NCI-H2081 (cell line): ENCODE measurements around the gene OR2T10.
A peak's percentile ranks its signal among the peaks of the same experiment; 100 is the strongest.
"Not testable (repeated sequence)": the region's sequence is repeated elsewhere in the genome, so short reads cannot be mapped to it uniquely, and the experiment has no call there.

Experiments used
- DNase-seq, 2 experiments: peaks; one replicate each; lab custom pipeline; 2025; lab: John Stamatoyannopoulos, UW

The OR2T10 gene, protein sequence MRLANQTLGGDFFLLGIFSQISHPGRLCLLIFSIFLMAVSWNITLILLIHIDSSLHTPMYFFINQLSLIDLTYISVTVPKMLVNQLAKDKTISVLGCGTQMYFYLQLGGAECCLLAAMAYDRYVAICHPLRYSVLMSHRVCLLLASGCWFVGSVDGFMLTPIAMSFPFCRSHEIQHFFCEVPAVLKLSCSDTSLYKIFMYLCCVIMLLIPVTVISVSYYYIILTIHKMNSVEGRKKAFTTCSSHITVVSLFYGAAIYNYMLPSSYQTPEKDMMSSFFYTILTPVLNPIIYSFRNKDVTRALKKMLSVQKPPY

DNA sequence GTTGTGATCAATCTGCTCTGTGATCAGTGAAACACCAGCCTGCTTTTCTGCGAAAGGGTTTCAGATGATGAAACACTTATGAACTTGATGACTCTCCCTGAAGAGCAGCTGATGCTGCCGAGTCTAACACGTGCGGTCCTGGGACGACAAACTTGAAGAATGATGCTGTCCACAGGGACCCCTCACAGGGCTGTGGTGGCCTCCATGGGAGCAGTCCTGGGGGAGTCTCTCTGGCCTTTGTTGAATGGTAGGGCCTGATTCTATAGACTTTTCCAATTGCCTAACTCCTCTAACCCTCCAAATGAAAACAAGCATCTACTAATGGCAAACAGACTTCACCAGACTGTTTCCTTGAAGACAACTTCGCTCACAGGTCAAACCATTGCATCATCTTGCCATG lies at the start of gene OR2T10:
OR2T10 (minus strand) TSS at position 112 of the 400 bp plus-strand sequence. CDS start 3,932 bp downstream, outside the sequence.
- no peak for DNase-seq

DNA sequence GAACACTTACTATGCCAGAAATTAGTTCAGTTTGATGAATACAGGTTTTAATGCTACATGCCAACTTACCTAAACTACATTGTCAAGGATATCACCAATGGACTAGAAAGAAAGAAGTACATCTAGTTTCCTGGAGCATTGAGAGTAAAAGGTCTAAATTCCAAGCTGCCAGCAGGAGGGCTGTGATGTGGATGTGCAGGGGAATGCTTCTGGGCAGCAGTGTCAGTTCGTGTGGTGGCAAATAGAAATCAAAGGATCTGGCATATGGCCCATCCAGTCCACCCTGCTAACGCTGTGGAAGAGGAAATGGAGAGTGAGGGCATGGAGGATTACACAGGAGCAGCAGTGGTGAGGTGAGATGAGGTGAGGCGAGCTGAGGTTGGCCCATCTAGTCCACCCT lies 47.7 kb upstream of the OR2T10 start, which contains the start of gene OR2T35:
OR2T35 (minus strand) TSS at position 101 of the 400 bp plus-strand sequence. CDS start 6,020 bp downstream, outside the sequence.
- DNase-seq, result not testable (repeated sequence)

DNA sequence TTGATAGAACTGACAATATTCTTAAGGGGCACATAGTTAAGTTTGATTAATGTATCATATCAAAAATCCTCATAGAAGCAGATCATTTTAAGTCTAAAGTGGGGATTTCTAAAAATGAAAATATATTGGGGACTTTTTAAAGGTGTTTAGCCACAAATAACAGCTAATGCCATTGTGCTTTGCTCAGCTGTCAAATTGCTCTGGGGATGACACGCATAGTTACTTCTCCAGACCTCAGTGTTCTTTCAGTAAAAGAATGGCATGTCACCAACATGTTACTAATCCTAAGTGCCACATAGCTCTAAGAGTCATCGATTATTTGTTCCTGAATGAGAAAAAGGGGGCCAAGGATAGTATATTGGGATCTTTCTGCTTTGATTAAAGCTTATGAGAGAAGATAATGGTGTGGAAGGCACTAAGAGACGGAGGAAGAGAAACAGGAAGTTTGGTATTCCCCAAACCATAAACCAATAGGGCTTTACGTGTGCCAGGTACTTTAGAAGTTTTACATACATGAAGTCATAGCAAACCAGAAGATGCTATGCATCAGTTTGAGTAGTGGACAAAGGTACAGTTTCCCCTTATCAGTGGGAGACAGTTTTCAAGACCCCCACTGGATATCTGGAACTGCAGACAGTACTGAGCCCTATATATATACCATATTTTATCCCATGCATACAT lies 45.6 kb upstream of the OR2T10 start:
- not testable (repeated sequence) for DNase-seq

DNA sequence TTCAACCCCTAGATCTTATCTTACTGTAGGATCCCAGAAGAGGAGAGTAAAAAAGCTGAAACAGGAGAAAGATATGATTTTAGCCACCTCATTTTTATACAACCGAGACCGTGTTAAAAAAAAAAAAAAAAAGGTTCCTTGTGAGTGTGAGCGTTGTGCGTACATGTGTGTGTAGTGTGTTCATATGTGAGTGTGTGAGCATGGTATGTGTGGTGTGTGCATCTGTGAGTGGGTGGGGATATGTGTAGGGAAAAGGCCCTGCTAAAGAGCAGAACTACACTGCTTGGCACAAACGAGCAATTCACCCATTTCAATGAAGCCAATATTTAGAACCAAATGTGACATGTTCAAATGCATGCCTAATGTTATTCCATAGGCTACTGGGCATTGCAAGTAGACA lies 44.1 kb upstream of the OR2T10 start:
- DNase-seq, result not testable (repeated sequence)

DNA sequence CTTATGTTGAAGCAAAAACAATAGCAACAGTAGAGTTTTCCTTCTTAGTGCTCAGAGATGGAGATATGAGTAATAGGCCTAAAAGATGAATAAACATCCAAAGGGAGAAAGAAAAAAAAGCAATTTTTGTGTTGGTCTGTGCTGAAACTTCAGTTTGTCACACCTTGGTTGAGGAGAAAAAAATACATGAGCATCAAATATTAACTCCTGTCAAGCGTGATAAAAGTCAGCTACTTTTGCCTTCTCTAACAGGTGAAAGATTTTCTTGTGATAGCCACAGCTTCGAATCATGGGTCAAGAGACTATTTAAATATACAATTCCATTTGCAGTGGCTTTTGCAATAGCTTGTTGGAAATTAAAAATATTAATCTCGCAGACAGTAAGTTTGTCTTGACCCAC lies 43.4 kb upstream of the OR2T10 start:
- not testable (repeated sequence) for DNase-seq

DNA sequence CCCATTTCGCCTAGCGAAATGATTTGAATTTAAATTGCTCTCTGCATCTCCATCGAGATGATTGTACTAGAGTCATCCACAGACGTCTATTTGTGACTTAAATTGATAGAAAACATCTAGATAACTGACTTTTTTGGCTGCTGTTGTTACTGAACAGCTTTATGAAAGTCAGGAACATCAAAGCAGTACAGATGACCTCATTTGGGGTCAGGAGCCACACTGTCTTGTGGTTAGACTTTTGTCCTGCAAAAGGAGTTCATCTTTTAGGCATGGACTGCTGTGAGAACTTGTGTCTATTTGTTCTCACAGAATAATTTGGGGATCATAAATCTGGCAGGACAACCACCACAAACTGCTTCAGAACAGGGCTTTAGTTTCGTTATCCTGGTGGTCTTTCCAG lies 42.2 kb upstream of the OR2T10 start:
- not testable (repeated sequence) for DNase-seq

DNA sequence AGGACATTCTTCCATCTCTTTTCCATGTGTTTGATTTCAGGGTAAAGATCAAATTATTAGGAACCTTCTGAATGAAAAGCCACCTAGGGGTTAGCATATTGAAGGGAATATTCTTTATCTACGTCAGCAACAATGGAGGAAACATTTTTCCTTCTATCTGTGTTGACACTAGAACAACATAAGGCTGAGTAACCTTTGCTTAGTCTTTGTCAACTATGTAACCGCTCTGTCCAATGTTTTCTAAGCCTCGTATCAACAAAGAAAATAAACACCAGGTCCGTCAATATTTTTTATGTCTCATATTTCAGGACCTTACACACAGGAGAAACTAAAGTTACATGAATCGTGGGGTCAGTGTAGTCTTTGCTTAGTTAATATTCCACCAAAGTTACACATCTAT lies 39.1 kb upstream of the OR2T10 start:
- DNase-seq, result not testable (repeated sequence)

DNA sequence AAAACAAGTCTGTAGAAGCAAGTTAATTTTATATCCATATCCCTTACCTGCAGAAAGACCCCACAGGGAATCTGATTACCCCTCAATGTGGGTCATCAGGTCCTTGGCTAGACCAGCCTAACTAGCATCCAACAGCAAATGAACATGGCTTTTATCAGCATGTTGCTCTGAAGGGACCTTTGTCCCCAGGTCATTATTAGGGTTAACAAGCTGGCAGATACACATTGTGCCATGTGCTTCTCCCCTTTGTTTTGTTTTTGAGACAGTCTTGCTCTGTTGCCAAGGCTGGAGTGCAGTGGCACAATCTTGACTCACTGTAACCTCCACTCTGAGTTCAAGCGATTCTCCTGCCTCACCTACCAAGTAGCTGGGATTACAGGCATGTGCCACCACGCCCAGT lies 37.5 kb upstream of the OR2T10 start, which contains the start of gene OR2T11:
OR2T11 (minus strand) TSS at position 101 of the 400 bp plus-strand sequence. CDS start 7,963 bp downstream, outside the sequence.
- not testable (repeated sequence) for DNase-seq

DNA sequence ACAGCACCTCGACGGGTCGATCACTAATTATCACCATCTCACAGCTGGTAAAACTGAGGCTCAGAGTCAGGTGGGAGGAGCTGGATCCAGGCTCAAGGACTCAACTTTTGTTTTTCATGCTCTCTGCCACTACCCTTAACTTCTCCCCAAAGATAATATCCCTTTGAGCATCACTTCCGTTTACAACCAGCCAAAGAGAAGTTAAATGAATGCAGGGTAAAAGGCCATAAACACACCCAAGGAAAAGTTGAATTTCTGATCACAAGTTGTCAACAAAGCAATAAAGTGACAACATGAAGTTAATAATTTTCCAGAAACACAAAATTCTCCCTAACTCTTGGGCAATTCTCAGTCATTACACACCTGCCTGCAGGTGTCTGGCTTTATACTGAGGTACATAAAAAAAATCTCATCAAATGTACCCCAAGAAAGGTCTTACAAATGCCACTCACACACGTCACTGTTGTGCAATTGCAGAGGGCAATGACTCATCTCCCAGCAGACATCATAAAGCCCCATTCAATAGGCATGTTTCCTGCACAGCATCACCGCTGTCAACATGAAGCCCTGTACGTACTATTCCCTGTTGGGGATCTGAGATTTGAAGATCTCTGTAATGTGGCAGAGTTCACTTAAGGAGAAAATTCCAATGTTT lies 34.0 kb upstream of the OR2T10 start:
- no peak for DNase-seq

DNA sequence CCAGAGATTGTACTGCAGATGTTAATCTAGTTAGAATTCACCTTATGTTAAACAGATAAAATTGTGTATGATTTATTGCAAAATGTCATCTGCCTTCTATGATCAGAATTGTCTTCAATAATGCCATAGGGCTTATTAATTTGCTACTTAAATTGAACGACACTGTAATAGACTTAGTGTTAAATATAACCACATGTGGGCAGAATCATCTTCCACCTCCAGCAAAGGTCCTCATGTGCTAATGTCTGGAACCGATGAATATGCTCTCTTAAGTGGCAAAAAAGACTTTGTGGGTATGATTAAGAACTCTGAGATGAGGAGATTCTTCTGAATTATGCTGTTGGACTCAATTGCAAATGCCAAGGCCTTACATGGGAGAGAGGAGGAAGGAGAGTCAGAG lies 33.1 kb upstream of the OR2T10 start:
- DNase-seq, result no peak

DNA sequence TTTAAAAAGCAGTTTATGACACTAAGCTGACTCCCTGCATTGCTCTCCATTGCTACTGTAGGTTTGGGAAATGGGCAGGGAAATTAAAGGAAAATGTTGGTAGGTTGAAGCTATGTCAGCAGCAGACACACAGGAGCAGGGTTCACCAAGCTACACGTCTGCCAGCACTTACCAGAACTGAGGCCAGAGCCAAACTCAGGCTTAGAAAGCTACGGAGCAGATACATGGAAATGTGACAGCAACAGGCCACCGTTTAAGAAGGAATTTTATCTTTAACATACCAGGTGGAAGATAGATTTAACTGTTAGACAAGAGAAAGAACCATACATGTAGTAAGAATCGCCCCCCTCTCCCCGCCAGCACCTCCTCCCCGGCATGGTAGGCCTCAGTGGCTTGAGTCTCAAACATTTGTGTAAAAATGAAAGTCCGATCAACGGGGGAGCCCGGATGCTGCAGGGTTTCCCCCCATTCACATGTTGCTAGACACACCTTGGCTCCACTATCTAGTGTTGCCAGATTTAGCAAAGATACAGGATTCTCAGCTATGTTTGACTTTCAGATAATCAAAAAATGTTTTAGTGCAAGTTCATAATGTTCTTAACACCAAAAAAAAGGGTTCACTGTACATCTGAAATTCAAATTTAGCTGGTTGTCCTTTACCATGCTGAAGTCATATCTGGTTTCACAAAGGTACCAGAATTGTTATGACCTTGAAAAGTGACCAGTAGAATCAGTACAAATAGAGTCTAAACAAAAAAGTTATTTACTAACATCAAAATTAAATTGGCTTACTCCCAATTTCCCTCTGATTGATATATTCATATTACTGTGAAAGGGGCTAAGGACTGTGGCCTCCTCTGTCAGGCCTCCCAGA lies 30.7 kb upstream of the OR2T10 start:
- no peak for DNase-seq

DNA sequence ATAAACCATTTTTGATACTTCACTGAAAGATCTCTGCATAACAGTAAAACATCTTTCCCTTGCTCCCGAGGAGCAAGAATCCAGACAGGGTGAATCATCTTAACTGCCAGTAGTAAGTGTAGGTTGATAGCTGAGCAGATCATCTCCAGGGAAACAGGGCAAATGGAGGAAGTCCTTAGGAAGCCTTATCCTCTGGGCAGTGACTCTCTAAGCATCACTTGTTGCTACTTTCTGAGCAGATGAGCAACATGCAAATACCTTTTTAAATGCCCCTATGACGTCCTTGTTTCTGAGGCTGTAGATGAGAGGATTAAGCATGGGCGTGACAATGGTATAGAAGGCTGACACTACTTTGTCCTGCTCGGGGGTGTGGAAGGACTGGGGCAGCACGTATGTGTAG lies 28.5 kb upstream of the OR2T10 start:
- DNase-seq, result no peak

DNA sequence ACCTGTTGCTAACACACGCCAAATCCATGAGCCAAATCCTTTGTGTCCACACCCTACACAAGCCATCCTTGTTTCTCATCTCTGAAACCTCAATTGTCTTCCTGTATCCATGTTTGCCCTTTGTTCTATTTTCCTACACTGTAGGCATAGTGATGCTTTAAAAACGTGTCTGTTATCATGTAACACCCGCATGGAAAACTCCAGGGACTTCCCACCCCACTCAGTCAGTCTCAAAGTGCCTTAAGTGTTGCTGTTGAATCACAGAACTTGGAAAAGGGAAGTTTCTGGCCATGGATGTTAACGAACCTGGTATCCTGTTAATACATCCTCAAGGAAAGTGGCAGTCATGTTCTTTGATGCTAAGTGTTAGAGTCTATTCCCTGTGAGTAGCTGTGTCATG lies 27.7 kb upstream of the OR2T10 start:
- no peak for DNase-seq

DNA sequence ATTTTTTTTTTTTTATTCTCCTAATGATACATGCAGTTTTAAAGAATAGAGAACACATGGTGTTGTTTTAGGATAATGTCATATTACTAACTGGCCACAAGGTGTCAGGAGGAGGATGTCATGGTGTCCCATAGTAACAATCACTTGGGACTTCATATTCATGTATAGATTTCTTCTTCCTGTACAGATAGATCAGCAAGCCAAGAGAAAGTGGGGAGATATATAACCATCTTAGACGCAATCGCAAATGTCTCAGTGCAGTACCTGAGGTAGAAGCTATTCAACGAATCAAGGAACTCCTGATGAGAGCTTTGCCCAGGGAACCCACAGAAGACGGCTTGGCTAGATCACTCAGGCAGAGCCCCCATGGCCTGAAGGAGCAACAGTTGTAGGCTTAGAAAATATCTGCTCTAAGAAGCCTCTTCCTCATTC lies 25.1 kb upstream of the OR2T10 start:
- peak; percentile 1 to 2 for DNase-seq

DNA sequence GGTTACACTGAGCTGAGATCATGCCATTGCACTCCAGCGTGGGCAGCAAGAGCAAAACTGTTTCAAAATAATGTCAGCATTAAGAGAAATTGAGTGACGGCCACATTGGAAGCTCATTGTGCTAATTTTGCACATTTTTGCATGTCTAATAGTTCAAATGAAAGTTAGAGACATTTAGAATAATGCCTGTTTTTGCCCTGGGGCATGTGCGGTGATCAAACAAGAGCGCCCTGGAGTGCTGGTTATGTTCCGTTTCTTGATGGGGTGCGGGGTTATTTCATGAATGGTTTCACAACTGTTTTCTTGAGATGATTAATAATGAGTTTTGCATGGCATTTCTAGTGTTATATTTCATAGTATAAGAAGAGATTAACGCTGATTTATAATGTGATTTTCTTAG lies 24.3 kb upstream of the OR2T10 start:
- no peak for DNase-seq

DNA sequence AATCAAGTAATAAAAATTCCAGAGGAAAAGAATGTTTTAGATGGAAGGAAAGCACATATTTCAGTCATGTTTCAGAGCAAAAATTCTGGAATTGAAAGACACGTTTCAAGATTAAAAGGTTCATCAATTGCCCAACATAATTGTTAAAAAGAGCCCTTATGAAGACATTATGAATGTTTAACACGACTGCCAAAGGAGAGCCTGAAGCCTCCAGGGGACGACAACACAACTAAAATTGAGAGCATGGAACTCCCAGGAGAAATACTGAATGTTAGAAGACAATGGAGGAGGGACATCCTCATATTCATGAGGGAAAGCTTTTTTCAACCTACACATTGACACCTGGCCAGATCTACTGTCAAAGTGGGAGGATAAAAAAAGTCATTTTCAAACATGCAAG lies 21.4 kb upstream of the OR2T10 start:
- DNase-seq, result peak; percentile 14 to 17

DNA sequence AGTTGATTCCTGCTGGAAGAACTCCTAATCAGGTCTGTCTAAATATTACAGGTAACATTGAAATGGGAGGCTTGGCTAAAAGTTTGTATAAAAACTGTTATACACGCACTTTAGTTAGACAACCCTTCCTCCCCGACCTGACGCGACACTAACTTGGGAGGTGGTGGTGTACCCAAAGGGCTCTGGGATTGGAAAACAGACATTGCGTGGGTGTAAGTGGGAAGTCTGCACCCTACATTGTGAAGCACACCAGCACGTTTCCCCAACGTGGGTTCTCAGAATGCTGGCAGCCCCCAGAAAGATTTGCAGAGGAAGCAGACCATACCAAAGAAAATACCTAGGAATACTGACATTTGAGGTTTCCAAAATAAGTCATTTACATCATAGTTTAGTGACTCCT lies 20.6 kb upstream of the OR2T10 start:
- no peak for DNase-seq

DNA sequence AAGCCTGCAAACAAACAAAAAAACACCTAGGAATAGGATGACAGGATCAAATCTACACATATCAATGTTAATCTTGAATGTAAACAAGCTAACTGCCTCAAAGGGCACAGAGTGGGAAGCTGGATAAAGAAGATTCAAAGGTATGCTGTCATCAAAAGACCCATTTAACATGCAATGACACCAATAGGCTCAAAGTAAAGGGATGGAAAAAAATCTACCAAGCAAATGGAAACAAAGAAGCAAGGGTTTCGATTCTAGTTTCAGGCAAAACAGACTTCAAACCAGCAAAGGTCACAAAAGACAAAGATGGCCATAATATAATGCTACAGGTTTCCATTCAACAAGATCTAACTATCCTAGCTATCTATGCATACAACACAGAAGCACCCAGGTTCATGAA lies 16.2 kb upstream of the OR2T10 start:
- no peak for DNase-seq

DNA sequence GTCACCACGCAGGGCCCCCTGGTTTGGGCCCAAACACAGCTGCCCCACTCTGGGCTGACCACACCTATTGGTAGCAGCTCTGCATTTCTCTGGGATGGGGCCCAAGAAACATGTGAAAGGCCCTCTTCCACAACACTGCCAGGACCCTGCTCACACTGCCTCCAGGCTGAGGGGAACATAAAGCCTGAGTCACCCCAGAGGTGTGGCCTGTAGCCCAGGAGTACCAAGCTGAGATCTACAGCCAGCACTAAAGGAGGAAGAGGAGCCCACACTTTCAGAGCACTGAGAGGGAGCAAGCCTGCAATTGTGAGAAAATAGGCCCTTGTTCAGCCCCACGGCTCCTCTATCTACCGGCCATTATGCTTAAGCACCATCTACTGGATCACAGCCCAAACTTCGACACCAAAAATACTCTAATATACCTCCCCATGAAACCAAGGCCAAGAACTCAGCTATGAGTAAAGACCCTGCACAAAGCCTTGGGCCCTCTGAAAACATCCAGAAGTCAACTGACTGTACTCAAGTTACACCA lies 14.4 kb upstream of the OR2T10 start:
- DNase-seq, result no peak

DNA sequence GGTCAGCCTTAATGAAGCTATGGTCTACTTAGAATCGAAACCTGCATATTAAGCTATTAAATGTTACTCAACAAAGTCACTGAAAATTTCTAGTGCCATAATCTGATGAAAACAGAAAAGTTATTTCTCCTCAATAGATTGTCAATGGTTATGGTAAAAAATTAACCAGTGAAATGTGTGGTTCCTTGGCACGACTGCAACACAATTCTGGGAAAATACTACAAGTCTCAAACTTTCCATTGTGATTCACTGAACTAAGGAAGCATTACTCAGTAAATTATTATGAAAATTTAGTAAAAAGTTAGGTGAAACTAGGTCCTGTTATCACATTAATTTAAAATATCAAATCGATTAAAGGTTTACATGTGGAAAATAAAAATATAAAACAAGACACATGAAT lies 12.8 kb upstream of the OR2T10 start:
- DNase-seq, result no peak

DNA sequence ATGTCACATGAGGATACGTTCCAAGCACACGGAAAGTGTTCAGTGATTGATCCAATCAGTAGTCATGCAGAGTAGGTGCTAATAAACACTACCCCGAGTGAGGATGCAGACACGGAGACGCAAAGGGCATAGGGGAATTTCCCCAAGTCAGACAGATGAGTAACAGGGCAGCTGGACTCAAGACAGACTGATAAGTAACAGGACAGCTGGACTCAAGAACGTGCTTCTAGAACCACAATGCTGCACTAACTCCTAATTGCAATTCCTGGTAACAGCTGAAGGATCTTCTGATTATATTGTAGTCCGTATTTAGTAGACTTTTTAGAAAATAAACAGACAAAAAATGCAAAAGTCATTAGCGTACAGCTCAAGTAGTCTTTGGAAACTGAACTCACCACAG lies 1.9 kb upstream of the OR2T10 start:
- DNase-seq, result no peak
